Loucy (cell line): ENCODE data around the gene SLC22A4.

Experiments used
- H2AFZ ChIP-seq: fragments of 200-600 bp; sonication (generic); 2 replicates; pipeline ENCODE4 v1.6.0; 2016; ENCODE audit warnings: antibody characterized with exemption, mild to moderate bottlenecking, low read length, moderate library complexity
- H3F3A ChIP-seq: fragments of 200-600 bp; 2 replicates; pipeline ENCODE4 v1.6.0; 2016; ENCODE audit warnings: antibody characterized with exemption, low read depth, mild to moderate bottlenecking
- H3K27me3 ChIP-seq: fragments of 200-600 bp; sonication (generic); 2 replicates; pipeline ENCODE4 v1.6.1; 2014; ENCODE audit warnings: low read length, mild to moderate bottlenecking; ENCODE audit not compliant: insufficient read depth, poor library complexity, severe bottlenecking
- H3K36me3 ChIP-seq: fragments of 200-600 bp; sonication (generic); 2 replicates; pipeline ENCODE4 v1.6.1; 2016; ENCODE audit warnings: low read length; ENCODE audit not compliant: insufficient read depth
- H3K4me1 ChIP-seq: fragments of 200-600 bp; sonication (generic); 2 replicates; pipeline ENCODE4 v1.5.1; 2014; ENCODE audit warnings: low read length, mild to moderate bottlenecking; ENCODE audit not compliant: insufficient read depth, poor library complexity, severe bottlenecking
- H3K4me2 ChIP-seq: fragments of 200-600 bp; sonication (generic); 2 replicates; pipeline ENCODE4 v1.6.0; 2014; ENCODE audit warnings: antibody characterized with exemption, low read length, low read depth, mild to moderate bottlenecking; ENCODE audit not compliant: poor library complexity, severe bottlenecking
- H3K4me3 ChIP-seq: fragments of 200-600 bp; sonication (generic); 2 replicates; pipeline ENCODE4 v1.5.1; 2014; ENCODE audit warnings: low read length, mild to moderate bottlenecking, mixed read lengths; ENCODE audit not compliant: poor library complexity, severe bottlenecking
- H3K79me2 ChIP-seq: fragments of 200-600 bp; sonication (generic); 2 replicates; pipeline ENCODE4 v1.6.1; 2014; ENCODE audit warnings: low read length; ENCODE audit not compliant: insufficient read depth
- H3K9ac ChIP-seq: fragments of 200-600 bp; sonication (generic); 2 replicates; pipeline ENCODE4 v1.6.0; 2014; ENCODE audit warnings: mild to moderate bottlenecking, low read depth, low read length, moderate library complexity; ENCODE audit not compliant: poor library complexity, severe bottlenecking
- H3K9me2 ChIP-seq: fragments of 200-600 bp; sonication (generic); replicated peaks from 2 replicates; pipeline ENCODE4 v1.6.1; 2016; ENCODE audit warnings: low read depth, low read length, mixed read lengths
- H3K9me3 ChIP-seq: fragments of 200-600 bp; sonication (generic); 2 replicates; pipeline ENCODE4 v1.6.1; 2014; ENCODE audit warnings: mild to moderate bottlenecking, antibody characterized with exemption, low read length, low read depth; ENCODE audit not compliant: insufficient read depth
- H4K20me1 ChIP-seq: fragments of 200-600 bp; sonication (generic); 2 replicates; pipeline ENCODE4 v1.6.0; 2014; ENCODE audit warnings: antibody characterized with exemption, low read length, mild to moderate bottlenecking; ENCODE audit not compliant: insufficient read depth, poor library complexity, severe bottlenecking
- CTCF ChIP-seq: fragments of 200-600 bp; sonication (generic); conservative IDR thresholded peaks from 2 replicates; pipeline ENCODE4 v1.5.1; 2014; ENCODE audit warnings: mild to moderate bottlenecking, antibody characterized with exemption, low read length
- EZH2phosphoT487 ChIP-seq: fragments of 200-600 bp; IDR thresholded peaks from 2 replicates; pipeline ENCODE4 v1.6.1; 2018; ENCODE audit warnings: antibody characterized with exemption, mild to moderate bottlenecking, moderate library complexity, borderline replicate concordance

The SLC22A4 gene

GRCh38 chr5:132391247-132391646, 97.1 kb downstream of the SLC22A4 start:
- H3K9me3 ChIP-seq = no peaks in the 10 kb centered on the region
- TF ChIP-seq EZH2phosphoT487 (no peak), CTCF (no peak)
- H3K9me2 ChIP-seq = no peaks in the 10 kb centered on the region
- H2AFZ ChIP-seq = no peak overlapping the region
- no peaks in the 10 kb centered on the region for H3F3A ChIP-seq
- H3K79me2 ChIP-seq = no peaks in the 10 kb centered on the region
- no peak overlapping the region for H3K4me3 ChIP-seq
- H3K4me2 ChIP-seq = no peak overlapping the region
- no peaks in the 10 kb centered on the region for H3K36me3 ChIP-seq
- no peaks in the 10 kb centered on the region for H3K27me3 ChIP-seq
- H3K4me1 ChIP-seq = peaks cover 30% of the 10 kb centered on the region
- no peaks in the 10 kb centered on the region for H4K20me1 ChIP-seq
- H3K9ac ChIP-seq = no peak overlapping the region

GRCh38 chr5:132391870-132392269, 97.7 kb downstream of the SLC22A4 start:
- Histone ChIP-seq H3K79me2 (no peaks in the 10 kb centered on the region), H4K20me1 (no peaks in the 10 kb centered on the region), H3K9me2 (no peaks in the 10 kb centered on the region), H3K4me2 (no peak overlapping the region), H3F3A (no peaks in the 10 kb centered on the region), H3K9ac (no peak overlapping the region), H3K9me3 (no peaks in the 10 kb centered on the region), H3K4me3 (no peak overlapping the region), H3K36me3 (no peaks in the 10 kb centered on the region), H3K4me1 (peaks cover 29% of the 10 kb centered on the region), H2AFZ (no peak overlapping the region), H3K27me3 (no peaks in the 10 kb centered on the region)
- no peak for TF ChIP-seq EZH2phosphoT487
- no peak for TF ChIP-seq CTCF

- H3K9ac ChIP-seq = no peak overlapping the region
- H3F3A ChIP-seq = no peaks in the 10 kb centered on the region
- H3K4me2 ChIP-seq = no peak overlapping the region
- H3K36me3 ChIP-seq = no peaks in the 10 kb centered on the region
- H2AFZ ChIP-seq = no peak overlapping the region
- no peaks in the 10 kb centered on the region for H3K9me2 ChIP-seq
- H3K79me2 ChIP-seq = no peaks in the 10 kb centered on the region
- H3K4me1 ChIP-seq = peaks cover 26% of the 10 kb centered on the region
- H3K4me3 ChIP-seq = no peak overlapping the region
- no peaks in the 10 kb centered on the region for H3K27me3 ChIP-seq
- no peaks in the 10 kb centered on the region for H3K9me3 ChIP-seq
- H4K20me1 ChIP-seq = no peaks in the 10 kb centered on the region
- TF ChIP-seq EZH2phosphoT487 (no peak), CTCF (no peak)
These were observed 98.2 kb downstream of the SLC22A4 start for GRCh38 chr5:132392411-132392810.
